Caco-2 (cell line): Measurements from ENCODE around the gene FAM174A. TPM values are rescaled to one million over a fixed set of nuclear protein-coding genes. Genes with fewer than 3 reads are reported as not detected.

Experiments used
- BruUV-seq: library from RNA; stranded (reverse); fragments of 400-500 nt; replicated peaks from 2 replicates; lab custom pipeline; 2021; lab: Mats Ljungman, UMichigan
- CTCF ChIA-PET: fragments of 300-600 bp; sonication (Branson Sonifier 250); formaldehyde crosslinking; loops from one replicate; lab custom pipeline; 2022; ENCODE audit warnings: antibody characterized with exemption; lab: Charles Lee
- POLR2A ChIA-PET: fragments of 300-600 bp; sonication (Branson Sonifier 250); formaldehyde crosslinking; loops from one replicate; lab custom pipeline; 2022; ENCODE audit warnings: antibody characterized with exemption; lab: Charles Lee
- DNase-seq, 2 experiments: peaks; one replicate each; pipeline versions ENCODE4 v3.0.0 to v3.0.0-alpha.2; 2020 to 2022
- H3K27me3 ChIP-seq: replicated peaks from 2 replicates; pipeline ENCODE4 v1.6.0; 2011; ENCODE audit warnings: low read length; ENCODE audit not compliant: control insufficient read depth, insufficient read depth
- H3K36me3 ChIP-seq: 2 replicates; pipeline ENCODE4 v1.5.1; 2011; ENCODE audit warnings: low read length; ENCODE audit not compliant: control insufficient read depth, insufficient read depth
- H3K4me1 ChIP-seq: fragments of 250-450 bp; sonication (Bioruptor Pico); 2 replicates; pipeline ENCODE4 v1.5.1; 2020; ENCODE audit warnings: mild to moderate bottlenecking
- H3K4me3 ChIP-seq: 2 replicates; pipeline ENCODE4 v1.5.1; 2011; ENCODE audit warnings: low read depth, mild to moderate bottlenecking, control low read depth, low read length
- H3K9me3 ChIP-seq: fragments of 250-450 bp; sonication (Bioruptor Pico); 2 replicates; pipeline ENCODE4 v1.5.1; 2020; ENCODE audit warnings: mild to moderate bottlenecking, moderate library complexity
- H3K27ac Mint-ChIP-seq: one replicate; pipeline ENCODE4 v1.8.0; 2022; ENCODE audit warnings: mixed read lengths; ENCODE audit not compliant: unreplicated experiment
- H3K27me3 Mint-ChIP-seq: one replicate; pipeline ENCODE4 v1.8.0; 2022; ENCODE audit warnings: mixed read lengths; ENCODE audit not compliant: insufficient read depth, unreplicated experiment
- H3K36me3 Mint-ChIP-seq: one replicate; pipeline ENCODE4 v1.8.0; 2022; ENCODE audit warnings: mild to moderate bottlenecking, mixed read lengths; ENCODE audit not compliant: insufficient read depth, unreplicated experiment
- H3K4me1 Mint-ChIP-seq: one replicate; pipeline ENCODE4 v1.8.0; 2022; ENCODE audit warnings: low read depth, mixed read lengths; ENCODE audit not compliant: unreplicated experiment
- H3K4me3 Mint-ChIP-seq: one replicate; pipeline ENCODE4 v1.8.0; 2022; ENCODE audit warnings: mild to moderate bottlenecking, moderate library complexity, mixed read lengths; ENCODE audit not compliant: unreplicated experiment
- H3K9me3 Mint-ChIP-seq: one replicate; pipeline ENCODE4 v1.8.0; 2022; ENCODE audit warnings: mixed read lengths; ENCODE audit not compliant: unreplicated experiment
- intact Hi-C: fragments of 100-400 bp; cut with micrococcal nuclease; formaldehyde crosslinking; loops from one replicate; pipeline ENCODE4 v1.10.0; 2022; ENCODE audit not compliant: unreplicated experiment
- total RNA-seq: library from RNA; stranded (reverse); gene quantifications from 2 replicates; pipeline ENCODE4 v1.2.3, GENCODE V29; 2022
- TF ChIP-seq, protein P1 (sequence below), 2 experiments: fragments of 200-600 bp in 1 of 2; IDR thresholded peaks; 1 replicate in 1 of 2; 2 replicates in 1 of 2; pipeline versions ENCODE4 v1.5.1 to v1.8.0; 2011 to 2022; ENCODE audit warnings: antibody characterized with exemption in 1 of 2, control low read depth in 1 of 2, inconsistent platforms in 1 of 2, low read depth in 1 of 2, low read length in 1 of 2, mild to moderate bottlenecking in 1 of 2, moderate library complexity in 1 of 2; ENCODE audit not compliant: insufficient read depth in 1 of 2, severe bottlenecking in 1 of 2, unreplicated experiment in 1 of 2

FAM174A gene
- total RNA-seq, 1 experiment from 2014 or later = 4.3 TPM

- H3K4me3 Mint-ChIP-seq = no peak overlapping the region
- POLR2A ChIA-PET = no interaction called here
- Histone ChIP-seq H3K27me3 (no peaks in the 10 kb centered on the region), H3K36me3 (no peaks in the 10 kb centered on the region), H3K4me1 (no peaks in the 10 kb centered on the region), H3K4me3 (no peak overlapping the region), H3K9me3 (0 out of 2 replicates have a peak, but pooled peaks cover 3% of the 10 kb centered on the region)
- no TSS peak for BruUV-seq
- CTCF ChIA-PET = no interaction called here
- DNase-seq = no peak
- no peaks in the 10 kb centered on the region for H3K36me3 Mint-ChIP-seq
- TF ChIP-seq, protein P1, sequence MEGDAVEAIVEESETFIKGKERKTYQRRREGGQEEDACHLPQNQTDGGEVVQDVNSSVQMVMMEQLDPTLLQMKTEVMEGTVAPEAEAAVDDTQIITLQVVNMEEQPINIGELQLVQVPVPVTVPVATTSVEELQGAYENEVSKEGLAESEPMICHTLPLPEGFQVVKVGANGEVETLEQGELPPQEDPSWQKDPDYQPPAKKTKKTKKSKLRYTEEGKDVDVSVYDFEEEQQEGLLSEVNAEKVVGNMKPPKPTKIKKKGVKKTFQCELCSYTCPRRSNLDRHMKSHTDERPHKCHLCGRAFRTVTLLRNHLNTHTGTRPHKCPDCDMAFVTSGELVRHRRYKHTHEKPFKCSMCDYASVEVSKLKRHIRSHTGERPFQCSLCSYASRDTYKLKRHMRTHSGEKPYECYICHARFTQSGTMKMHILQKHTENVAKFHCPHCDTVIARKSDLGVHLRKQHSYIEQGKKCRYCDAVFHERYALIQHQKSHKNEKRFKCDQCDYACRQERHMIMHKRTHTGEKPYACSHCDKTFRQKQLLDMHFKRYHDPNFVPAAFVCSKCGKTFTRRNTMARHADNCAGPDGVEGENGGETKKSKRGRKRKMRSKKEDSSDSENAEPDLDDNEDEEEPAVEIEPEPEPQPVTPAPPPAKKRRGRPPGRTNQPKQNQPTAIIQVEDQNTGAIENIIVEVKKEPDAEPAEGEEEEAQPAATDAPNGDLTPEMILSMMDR (IDR thresholded peaks at IDR 0.05; ENCODE audit: insufficient read depth in 1 of 2, low read depth in 1 of 2, low read length in 1 of 2, severe bottlenecking in 1 of 2, unreplicated experiment in 1 of 2) = peak in 1 of 2 experiments; percentile 9
- no peak overlapping the region for H3K27ac Mint-ChIP-seq
- H3K9me3 Mint-ChIP-seq = no peaks in the 10 kb centered on the region
- no peaks in the 10 kb centered on the region for H3K4me1 Mint-ChIP-seq
- intact Hi-C loops = loop anchor here (1.0 kb wide), 2 partner anchors 41 to 90 kb away; no protein-coding TSS in a partner anchor
- peaks cover 6% of the 10 kb centered on the region for H3K27me3 Mint-ChIP-seq
These were observed 14.8 kb upstream of the FAM174A start for GRCh38 chr5:100520348-100520747.

- no peaks in the 10 kb centered on the region for H3K27me3 ChIP-seq
- H3K4me1 ChIP-seq = 0 out of 2 replicates have a peak, but pooled peaks cover 4% of the 10 kb centered on the region
- POLR2A ChIA-PET = no interaction called here
- Mint-ChIP-seq H3K27ac (no peak overlapping the region), H3K27me3 (no peaks in the 10 kb centered on the region), H3K9me3 (no peaks in the 10 kb centered on the region), H3K4me3 (no peak overlapping the region), H3K36me3 (peaks cover 10% of the 10 kb centered on the region), H3K4me1 (peaks cover 6% of the 10 kb centered on the region)
- DNase-seq = no peak
- CTCF ChIA-PET = no interaction called here
- no peak overlapping the region for H3K4me3 ChIP-seq
- H3K9me3 ChIP-seq = no peaks in the 10 kb centered on the region
- intact Hi-C loops = loop anchor here (5.0 kb wide), 1 partner anchor 1139 kb away; no protein-coding TSS in a partner anchor
- BruUV-seq = no TSS peak
- no peaks in the 10 kb centered on the region for H3K36me3 ChIP-seq
- TF ChIP-seq, protein P1 (IDR thresholded peaks at IDR 0.05; ENCODE audit: insufficient read depth in 1 of 2, low read depth in 1 of 2, low read length in 1 of 2, severe bottlenecking in 1 of 2, unreplicated experiment in 1 of 2) = no peak
These were observed 2.8 kb downstream of the FAM174A start for GRCh38 chr5:100537946-100538345.

DNA sequence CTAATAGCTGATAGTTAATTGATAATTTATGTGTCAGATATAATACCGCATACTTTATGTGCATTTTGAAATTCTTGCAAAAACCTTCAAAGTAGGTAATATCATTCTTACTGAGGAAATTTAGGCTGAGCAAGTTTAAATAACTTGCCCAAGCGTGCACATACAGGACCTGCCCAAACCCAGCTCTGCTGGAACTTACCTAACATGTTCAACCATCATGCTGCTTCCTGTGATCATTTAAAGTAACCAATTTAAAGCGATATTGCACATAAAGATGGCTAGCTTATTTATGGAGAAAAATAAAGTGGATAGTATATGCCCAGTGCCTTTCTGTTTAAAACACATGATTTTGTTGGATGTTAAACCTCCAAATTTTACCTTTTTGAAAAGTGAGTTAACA, 4.3 kb downstream of the FAM174A start:
- intact Hi-C loops = loop anchor here (5.0 kb wide), 1 partner anchor 1138 kb away; no protein-coding TSS in a partner anchor
- H3K9me3 Mint-ChIP-seq = no peaks in the 10 kb centered on the region
- no peaks in the 10 kb centered on the region for H3K27me3 Mint-ChIP-seq
- no peaks in the 10 kb centered on the region for H3K27me3 ChIP-seq
- POLR2A ChIA-PET = no interaction called here
- H3K4me1 ChIP-seq = 0 out of 2 replicates have a peak, but pooled peaks cover 4% of the 10 kb centered on the region
- TF ChIP-seq, protein P1 (IDR thresholded peaks at IDR 0.05; ENCODE audit: insufficient read depth in 1 of 2, low read depth in 1 of 2, low read length in 1 of 2, severe bottlenecking in 1 of 2, unreplicated experiment in 1 of 2) = no peak
- CTCF ChIA-PET = no interaction called here
- H3K4me3 Mint-ChIP-seq = no peak overlapping the region
- H3K36me3 ChIP-seq = no peaks in the 10 kb centered on the region
- no peak for DNase-seq
- no peaks in the 10 kb centered on the region for H3K9me3 ChIP-seq
- H3K4me1 Mint-ChIP-seq = peaks cover 6% of the 10 kb centered on the region
- BruUV-seq = no TSS peak
- H3K27ac Mint-ChIP-seq = no peak overlapping the region
- H3K4me3 ChIP-seq = no peak overlapping the region
- peaks cover 10% of the 10 kb centered on the region for H3K36me3 Mint-ChIP-seq
